SKM-1 treated with dmso at 0.1 percent for 144 hours (cell line): ENCODE data around the gene COX17.
A peak's percentile ranks its signal among the peaks of the same experiment; 100 is the strongest.
"Not testable (repeated sequence)": the region's sequence is repeated elsewhere in the genome, so short reads cannot be mapped to it uniquely, and the experiment has no call there.

Experiments
- DNase-seq: peaks from one replicate; lab custom pipeline; 2025; ENCODE audit not compliant: unreplicated experiment; lab: John Stamatoyannopoulos, UW

COX17 gene

GRCh38 chr3:119676771-119677640, at the start of gene COX17:
Gene COX17 (minus strand): TSS chr3:119677406. CDS start chr3:119677310, 96 bp downstream.
- peak; percentile 89 for DNase-seq

GRCh38 chr3:119726909-119727308, 49.7 kb upstream of the COX17 start:
- DNase-seq = no peak

GRCh38 chr3:119723022-119723421, 45.8 kb upstream of the COX17 start:
- DNase-seq = no peak

GRCh38 chr3:119717520-119717919, 40.3 kb upstream of the COX17 start:
- DNase-seq = no peak

GRCh38 chr3:119716998-119717397, 39.8 kb upstream of the COX17 start:
- DNase-seq = no peak

GRCh38 chr3:119715105-119715504, 37.9 kb upstream of the COX17 start:
- no peak for DNase-seq

- no peak for DNase-seq
These were observed 26.8 kb upstream of the COX17 start for GRCh38 chr3:119703820-119704531.

- DNase-seq = no peak
These were observed 25.6 kb upstream of the COX17 start, which contains the start of gene CFAP91 for GRCh38 chr3:119702530-119703527. Gene CFAP91 (plus strand): TSS chr3:119703022. CDS start chr3:119703099, 77 bp downstream.

- DNase-seq = no peak
These were observed 23.9 kb upstream of the COX17 start for GRCh38 chr3:119700920-119701734.

GRCh38 chr3:119700269-119700919, 23.2 kb upstream of the COX17 start:
- DNase-seq = peak; percentile 33

GRCh38 chr3:119697394-119697793, 20.2 kb upstream of the COX17 start:
- DNase-seq = no peak

GRCh38 chr3:119695480-119695879, 18.3 kb upstream of the COX17 start:
- no peak for DNase-seq

- peak; percentile 21 for DNase-seq
These were observed 12.9 kb upstream of the COX17 start for GRCh38 chr3:119690043-119690656.

- DNase-seq = no peak
These were observed 6.2 kb upstream of the COX17 start for GRCh38 chr3:119683421-119683820.

GRCh38 chr3:119681279-119681678, 4.1 kb upstream of the COX17 start:
- peak; percentile 12 for DNase-seq

GRCh38 chr3:119679874-119680273, 2.7 kb upstream of the COX17 start:
- no peak for DNase-seq

- not testable (repeated sequence) for DNase-seq
These were observed 1.0 kb upstream of the COX17 start for GRCh38 chr3:119678209-119678608.

- no peak for DNase-seq
These were observed 382 bp upstream of the COX17 start for GRCh38 chr3:119677641-119677934.

- no peak for DNase-seq
These were observed 1.2 kb downstream of the COX17 start for GRCh38 chr3:119676020-119676419.
